ENCODE results near the gene AUP1. TPM values are rescaled to one million over a fixed set of nuclear protein-coding genes. Genes with fewer than 3 reads are reported as not detected.

Gene AUP1
- total RNA-seq, 2 experiments from 2014 or later = 126 to 127 TPM

DNA sequence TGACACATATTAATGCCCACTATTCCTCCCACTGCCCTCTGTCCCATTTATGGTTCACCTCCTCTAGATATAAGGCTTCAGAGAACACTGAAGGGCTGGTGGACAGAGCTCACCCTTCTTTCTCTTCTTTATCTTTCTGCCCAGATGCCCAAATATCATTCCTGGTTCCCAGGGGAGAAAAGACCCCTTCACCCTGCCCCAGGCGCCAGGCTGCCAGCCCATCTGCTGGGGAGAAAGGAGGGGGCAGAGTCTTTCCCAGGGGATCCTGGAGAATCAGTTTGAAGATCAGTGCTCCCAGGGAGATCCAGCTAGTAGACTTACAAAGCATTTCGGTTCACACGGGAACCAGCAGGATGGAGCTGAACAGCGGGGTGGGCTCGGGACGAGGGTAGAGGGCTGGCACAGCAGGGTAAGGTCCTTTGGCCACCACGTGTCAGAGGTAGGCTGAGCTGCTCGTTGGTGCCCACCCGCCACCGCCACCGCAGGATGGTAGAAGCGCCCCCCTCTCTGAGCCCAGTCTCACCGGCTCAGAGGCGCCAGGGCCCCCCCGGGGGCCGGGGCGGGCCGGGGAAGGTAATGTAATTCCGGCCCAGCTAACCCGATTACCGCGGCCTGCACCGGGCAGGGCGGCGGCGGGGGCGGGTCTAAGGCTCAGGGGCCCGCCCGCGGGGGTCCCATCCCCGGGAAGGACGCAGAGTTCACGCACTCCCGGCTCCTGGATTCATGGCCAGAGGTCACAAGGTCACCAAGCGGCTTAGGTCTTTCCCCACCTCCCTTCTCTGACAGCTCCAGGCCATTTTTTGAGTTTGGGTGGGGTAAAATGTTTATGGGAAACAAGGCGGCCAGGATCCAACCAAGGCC lies 16.5 kb downstream of the AUP1 start:
- peak overlapping the region; percentile 39 for H3K4me3 Mint-ChIP-seq
- H3K27ac Mint-ChIP-seq = no peak overlapping the region
- no peak for ATAC-seq (ENCODE audit: low read depth)

DNA sequence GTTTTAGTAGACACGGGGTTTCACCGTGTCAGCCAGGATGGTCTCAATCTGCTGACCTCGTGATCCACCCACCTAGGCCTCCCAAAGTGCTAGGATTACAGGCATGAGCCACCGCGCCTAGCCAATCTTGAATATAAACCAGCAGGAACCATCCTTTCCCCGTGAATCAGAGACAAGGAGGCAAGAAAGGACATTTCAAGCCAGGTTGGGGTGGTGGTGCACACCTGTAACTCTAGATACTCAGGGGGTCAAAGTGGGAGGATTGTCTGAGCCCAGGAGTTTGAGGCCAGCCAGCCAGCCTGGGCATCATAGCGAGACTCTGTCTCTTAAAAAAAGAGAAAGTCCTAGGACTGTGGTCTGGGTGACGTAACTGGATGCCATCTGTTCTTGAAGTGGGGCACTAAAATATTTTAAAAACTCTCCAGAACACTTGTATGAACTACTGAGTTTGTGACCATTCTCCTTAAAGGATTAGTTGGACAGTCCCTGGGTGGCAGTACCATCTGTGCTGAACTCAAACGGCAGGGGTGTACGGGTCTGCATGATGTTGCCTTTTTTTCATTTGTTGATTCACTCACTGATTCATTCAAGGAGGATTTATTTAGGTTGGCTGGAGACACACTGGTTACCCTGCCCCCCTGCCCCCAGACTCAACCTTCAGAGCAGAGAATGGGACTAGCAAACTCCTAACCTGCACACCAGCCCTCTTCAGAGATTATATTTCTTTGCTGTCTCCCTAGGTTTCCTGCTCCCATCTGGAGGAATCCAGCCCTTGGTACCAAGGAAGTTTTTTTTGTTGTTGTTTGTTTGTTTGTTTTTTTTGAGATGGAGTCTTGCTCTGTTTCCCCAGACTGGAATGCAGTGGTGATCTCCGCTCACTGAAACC lies 18.2 kb downstream of the AUP1 start:
- DNase-seq (no peak), ATAC-seq (ENCODE audit: low read depth) (no peak)
- Mint-ChIP-seq H3K4me3 (no peak overlapping the region), H3K36me3 (peaks cover 5% of the 10 kb centered on the region), H3K27me3 (peaks cover 51% of the 10 kb centered on the region), H3K4me1 (peaks cover 23% of the 10 kb centered on the region), H3K27ac (no peak overlapping the region), H3K9me3 (no peaks in the 10 kb centered on the region)
- POLR2A ChIA-PET = interaction anchor here (1.4 to 5.2 kb wide), 2 partner anchors 11 to 29 kb away, joined by 4 to 19 read pairs; partner anchors contain the start of genes CCDC142 and TTC31

More for the DNA sequence above, 16.5 kb downstream of the AUP1 start:
- Mint-ChIP-seq H3K36me3 (peaks cover 5% of the 10 kb centered on the region), H3K4me1 (peaks cover 27% of the 10 kb centered on the region), H3K27me3 (peaks cover 67% of the 10 kb centered on the region), H3K9me3 (peaks cover 1% of the 10 kb centered on the region)
- no peak for DNase-seq
- POLR2A ChIA-PET = interaction anchor here (0.7 to 2.6 kb wide), 5 partner anchors 12 to 88 kb away, joined by 3 to 10 read pairs (median 3); partner anchors contain the start of genes AUP1 and HTRA2

DNA sequence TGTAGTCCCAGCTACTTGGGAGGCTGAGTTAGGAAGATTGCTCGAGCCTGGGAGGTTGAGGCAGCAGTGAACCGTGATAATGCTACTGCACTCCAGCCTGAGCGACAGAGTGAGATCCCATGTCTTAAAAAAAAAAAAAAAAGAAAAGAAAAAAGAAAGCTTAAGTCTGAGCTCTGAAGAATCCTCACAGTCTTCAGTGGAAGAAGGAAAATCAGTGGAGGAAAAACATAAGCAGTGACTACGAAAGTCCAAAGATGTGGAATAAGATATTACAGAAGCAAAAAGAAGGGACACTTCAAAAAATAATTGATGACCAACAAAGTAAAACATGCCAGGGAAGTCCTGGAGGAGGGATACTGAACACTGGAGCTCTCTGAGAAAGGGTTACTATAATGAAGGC lies 19.2 kb downstream of the AUP1 start:
- no peak overlapping the region for H3K4me3 Mint-ChIP-seq

GRCh38 chr2:74507926-74508520 lies 21.5 kb downstream of the AUP1 start:
- H3K27ac Mint-ChIP-seq = peak overlapping the region; percentile 99
- DNase-seq = no peak
- no peak for ATAC-seq (ENCODE audit: low read depth)
- H3K4me3 Mint-ChIP-seq = peak overlapping the region; percentile 98
- POLR2A ChIA-PET = interaction anchor here (0.6 to 5.2 kb wide), 6 partner anchors 21 to 78 kb away, joined by 3 to 19 read pairs (median 4); partner anchors contain the start of genes AUP1, CCDC142, HTRA2 and LOXL3
- no peaks in the 10 kb centered on the region for H3K9me3 Mint-ChIP-seq
- peaks cover 12% of the 10 kb centered on the region for H3K36me3 Mint-ChIP-seq
- peaks cover 32% of the 10 kb centered on the region for H3K4me1 Mint-ChIP-seq
- H3K27me3 Mint-ChIP-seq = peaks cover 32% of the 10 kb centered on the region

More for the DNA sequence above, 19.2 kb downstream of the AUP1 start:
- peaks cover 5% of the 10 kb centered on the region for H3K36me3 Mint-ChIP-seq
- no peak for ATAC-seq (ENCODE audit: low read depth)
- H3K4me1 Mint-ChIP-seq = peaks cover 26% of the 10 kb centered on the region
- H3K9me3 Mint-ChIP-seq = no peaks in the 10 kb centered on the region
- DNase-seq = no peak
- peaks cover 43% of the 10 kb centered on the region for H3K27me3 Mint-ChIP-seq
- POLR2A ChIA-PET = interaction anchor here (1.8 to 5.2 kb wide), 2 partner anchors 12 to 28 kb away, joined by 4 to 19 read pairs; partner anchors contain the start of genes CCDC142 and TTC31
- H3K27ac Mint-ChIP-seq = no peak overlapping the region

GRCh38 chr2:74507145-74507925 lies 22.2 kb downstream of the AUP1 start, which contains the start of gene PCGF1:
Gene PCGF1, minus strand, starts transcription at chr2:74507695. Its CDS starts 27 bp downstream, at chr2:74507668.
- H3K4me3 Mint-ChIP-seq = peak within 1 kb of the TSS; percentile 98
- DNase-seq (peak; percentile 98), ATAC-seq (ENCODE audit: low read depth) (peak; percentile 84)
- peak within 1 kb of the TSS; percentile 99 for H3K27ac Mint-ChIP-seq
- H3K27me3 Mint-ChIP-seq = peaks cover 30% of the 10 kb centered on the region
- no peaks in the 10 kb centered on the region for H3K9me3 Mint-ChIP-seq
- peaks cover 32% of the 10 kb centered on the region for H3K4me1 Mint-ChIP-seq
- H3K36me3 Mint-ChIP-seq = peaks cover 12% of the 10 kb centered on the region
- POLR2A ChIA-PET = interaction anchor here (0.7 to 5.2 kb wide), 9 partner anchors 10 to 78 kb away, joined by 3 to 19 read pairs (median 5); partner anchors contain the start of genes CCDC142, LOXL3, TTC31 and WBP1

- H3K27ac Mint-ChIP-seq = no peak overlapping the region
These were observed 23.9 kb downstream of the AUP1 start for GRCh38 chr2:74505448-74506246.

GRCh38 chr2:74504591-74504990 lies 24.9 kb downstream of the AUP1 start:
- Mint-ChIP-seq H3K9me3 (no peaks in the 10 kb centered on the region), H3K27ac (no peak overlapping the region), H3K4me1 (peaks cover 34% of the 10 kb centered on the region), H3K36me3 (peaks cover 14% of the 10 kb centered on the region), H3K27me3 (peaks cover 36% of the 10 kb centered on the region), H3K4me3 (peak overlapping the region; percentile 12)
- no peak for ATAC-seq (ENCODE audit: low read depth)
- DNase-seq = no peak
- POLR2A ChIA-PET = interaction anchor here (0.5 to 2.1 kb wide), 4 partner anchors 10 to 86 kb away, joined by 3 to 8 read pairs (median 3); partner anchors contain the start of genes MRPL53 and TLX2

More at GRCh38 chr2:74505448-74506246, 23.9 kb downstream of the AUP1 start:
- no peak overlapping the region for H3K4me3 Mint-ChIP-seq
- H3K36me3 Mint-ChIP-seq = peaks cover 14% of the 10 kb centered on the region
- H3K4me1 Mint-ChIP-seq = peaks cover 35% of the 10 kb centered on the region
- POLR2A ChIA-PET = interaction anchor here (1.6 to 5.2 kb wide), 3 partner anchors 24 to 47 kb away, joined by 5 to 19 read pairs (median 8); partner anchors contain the start of genes CCDC142, MRPL53, TTC31 and WBP1
- no peak for ATAC-seq (ENCODE audit: low read depth)
- peaks cover 30% of the 10 kb centered on the region for H3K27me3 Mint-ChIP-seq
- H3K9me3 Mint-ChIP-seq = no peaks in the 10 kb centered on the region
- DNase-seq = no peak

GRCh38 chr2:74503506-74504475 lies 25.7 kb downstream of the AUP1 start:
- DNase-seq = no peak
- H3K9me3 Mint-ChIP-seq = no peaks in the 10 kb centered on the region
- POLR2A ChIA-PET = interaction anchor here (0.9 to 2.2 kb wide), 6 partner anchors 11 to 46 kb away, joined by 3 to 14 read pairs (median 4); partner anchors contain the start of genes CCDC142, MRPL53, TLX2 and TTC31
- peaks cover 39% of the 10 kb centered on the region for H3K4me1 Mint-ChIP-seq
- H3K36me3 Mint-ChIP-seq = peaks cover 14% of the 10 kb centered on the region
- peak overlapping the region; percentile 79 for H3K4me3 Mint-ChIP-seq
- peaks cover 41% of the 10 kb centered on the region for H3K27me3 Mint-ChIP-seq
- H3K27ac Mint-ChIP-seq = peak overlapping the region; percentile 20
- ATAC-seq (ENCODE audit: low read depth) = no peak

DNA sequence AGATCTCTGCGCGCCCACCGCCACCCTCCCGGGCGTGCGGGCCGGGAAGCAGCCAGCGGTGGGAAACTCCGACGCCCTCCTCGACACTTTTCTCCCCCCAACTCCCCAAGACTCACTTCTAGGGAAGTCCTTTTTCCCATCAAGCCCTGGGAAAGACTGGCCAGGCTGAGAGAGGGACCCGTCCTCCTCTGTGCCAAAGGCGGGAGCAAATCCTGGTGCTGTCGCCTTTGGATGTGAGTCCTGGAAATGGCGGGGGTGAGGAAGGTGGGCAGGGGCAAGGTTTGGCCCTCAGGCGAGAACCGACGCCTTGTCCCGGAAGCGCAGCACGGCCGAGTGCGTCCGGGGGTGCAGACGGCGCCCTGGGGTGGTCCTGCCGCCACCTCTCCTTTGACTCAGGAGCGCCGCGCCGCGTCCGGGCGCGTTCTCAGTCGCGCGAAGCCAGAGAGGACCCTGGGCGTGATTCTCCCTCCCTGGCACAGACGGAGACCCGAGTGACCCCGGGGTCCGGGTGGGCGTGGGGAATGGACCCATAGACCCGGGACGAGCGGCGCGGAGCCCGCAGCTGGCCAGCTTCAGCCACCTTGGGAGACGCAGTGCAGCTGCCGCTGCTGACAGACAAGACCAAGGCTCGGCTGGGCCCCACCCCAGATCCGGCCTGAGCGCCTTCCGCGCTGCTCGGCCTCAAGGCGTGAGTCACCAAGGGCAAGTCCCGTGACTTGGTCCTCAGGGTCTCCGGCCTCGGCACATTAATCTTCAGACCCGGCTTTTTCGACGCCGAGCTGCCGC lies 26.6 kb downstream of the AUP1 start:
- peak; percentile 28 for ATAC-seq (ENCODE audit: low read depth)

More for the DNA sequence above, 26.6 kb downstream of the AUP1 start:
- POLR2A ChIA-PET = interaction anchor here (0.9 to 2.2 kb wide), 5 partner anchors 12 to 45 kb away, joined by 3 to 14 read pairs (median 5); partner anchors contain the start of genes CCDC142, MRPL53, TLX2 and TTC31
- no peaks in the 10 kb centered on the region for H3K9me3 Mint-ChIP-seq
- H3K27ac Mint-ChIP-seq = peak overlapping the region; percentile 20
- DNase-seq = peak; percentile 76
- H3K36me3 Mint-ChIP-seq = peaks cover 14% of the 10 kb centered on the region
- peaks cover 40% of the 10 kb centered on the region for H3K4me1 Mint-ChIP-seq
- peak overlapping the region; percentile 79 for H3K4me3 Mint-ChIP-seq
- peaks cover 46% of the 10 kb centered on the region for H3K27me3 Mint-ChIP-seq
